ENCODE data around the gene DERL3.

DERL3 gene

GRCh38 chr22:23833017-23833751, 5.6 kb downstream of the DERL3 start:
- Histone ChIP-seq H3K9ac (ENCODE audit: low read length) (no peak overlapping the region), H3K9me3 (replicated peaks; ENCODE audit: insufficient read depth, low read length) (no peaks in the 10 kb centered on the region), H3K27me3 (replicated peaks; ENCODE audit: insufficient read depth, low read length) (no peaks in the 10 kb centered on the region), H4K20me1 (ENCODE audit: insufficient read depth, low read length) (no peaks in the 10 kb centered on the region), H2AFZ (ENCODE audit: low read length) (no peak overlapping the region), H3K4me1 (ENCODE audit: low read length) (peaks cover 18% of the 10 kb centered on the region), H3K27ac (ENCODE audit: low read length) (no peak overlapping the region), H3K4me3 (ENCODE audit: low read length) (no peak overlapping the region), H3K9me2 (replicated peaks; ENCODE audit: insufficient read depth, low read length) (no peaks in the 10 kb centered on the region), H3F3A (ENCODE audit: insufficient read depth, low read length) (peaks cover 16% of the 10 kb centered on the region), H3K79me2 (ENCODE audit: low read length) (peaks cover 75% of the 10 kb centered on the region), H3K36me3 (replicated peaks; ENCODE audit: insufficient read depth, low read length) (0 out of 2 replicates have a peak, but pooled peaks cover 3% of the 10 kb centered on the region), H3K4me2 (ENCODE audit: low read depth, low read length) (no peak overlapping the region)
- no peak for DNase-seq
- TF ChIP-seq CTCF (IDR thresholded peaks at IDR 0.05; ENCODE audit: low read length) (no peak), EZH2 (optimal IDR thresholded peaks at IDR 0.05; ENCODE audit: low read depth, low read length) (no peak), EZH2phosphoT487 (IDR thresholded peaks at IDR 0.05; ENCODE audit: low read length) (no peak)

- Histone ChIP-seq H3K9me3 (replicated peaks; ENCODE audit: insufficient read depth, low read length) (no peaks in the 10 kb centered on the region), H2AFZ (ENCODE audit: low read length) (no peak overlapping the region), H3K27ac (ENCODE audit: low read length) (no peak overlapping the region), H3K27me3 (replicated peaks; ENCODE audit: insufficient read depth, low read length) (no peaks in the 10 kb centered on the region), H3K4me2 (ENCODE audit: low read depth, low read length) (no peak overlapping the region), H3K9me2 (replicated peaks; ENCODE audit: insufficient read depth, low read length) (no peaks in the 10 kb centered on the region), H3K36me3 (replicated peaks; ENCODE audit: insufficient read depth, low read length) (0 out of 2 replicates have a peak, but pooled peaks cover 3% of the 10 kb centered on the region), H3K9ac (ENCODE audit: low read length) (no peak overlapping the region), H3F3A (ENCODE audit: insufficient read depth, low read length) (peaks cover 12% of the 10 kb centered on the region), H3K4me1 (ENCODE audit: low read length) (peaks cover 18% of the 10 kb centered on the region), H3K4me3 (ENCODE audit: low read length) (no peak overlapping the region), H3K79me2 (ENCODE audit: low read length) (peaks cover 68% of the 10 kb centered on the region), H4K20me1 (ENCODE audit: insufficient read depth, low read length) (no peaks in the 10 kb centered on the region)
- TF ChIP-seq EZH2phosphoT487 (IDR thresholded peaks at IDR 0.05; ENCODE audit: low read length) (no peak), EZH2 (optimal IDR thresholded peaks at IDR 0.05; ENCODE audit: low read depth, low read length) (no peak), CTCF (IDR thresholded peaks at IDR 0.05; ENCODE audit: low read length) (no peak)
- no peak for DNase-seq
Observed at GRCh38 chr22:23832226-23833016, 6.4 kb downstream of the DERL3 start.

- Histone ChIP-seq H3K27ac (ENCODE audit: low read length) (no peak overlapping the region), H3K4me1 (ENCODE audit: low read length) (peaks cover 12% of the 10 kb centered on the region), H3K27me3 (replicated peaks; ENCODE audit: insufficient read depth, low read length) (no peaks in the 10 kb centered on the region), H3K4me3 (ENCODE audit: low read length) (no peak overlapping the region), H3F3A (ENCODE audit: insufficient read depth, low read length) (peaks cover 12% of the 10 kb centered on the region), H4K20me1 (ENCODE audit: insufficient read depth, low read length) (no peaks in the 10 kb centered on the region), H3K9ac (ENCODE audit: low read length) (no peak overlapping the region), H2AFZ (ENCODE audit: low read length) (no peak overlapping the region), H3K9me2 (replicated peaks; ENCODE audit: insufficient read depth, low read length) (no peaks in the 10 kb centered on the region), H3K4me2 (ENCODE audit: low read depth, low read length) (no peak overlapping the region), H3K9me3 (replicated peaks; ENCODE audit: insufficient read depth, low read length) (no peaks in the 10 kb centered on the region), H3K36me3 (replicated peaks; ENCODE audit: insufficient read depth, low read length) (0 out of 2 replicates have a peak, but pooled peaks cover 3% of the 10 kb centered on the region), H3K79me2 (ENCODE audit: low read length) (peaks cover 61% of the 10 kb centered on the region)
- no peak for DNase-seq
- TF ChIP-seq CTCF (IDR thresholded peaks at IDR 0.05; ENCODE audit: low read length) (no peak), EZH2phosphoT487 (IDR thresholded peaks at IDR 0.05; ENCODE audit: low read length) (no peak), EZH2 (optimal IDR thresholded peaks at IDR 0.05; ENCODE audit: low read depth, low read length) (no peak)
Observed at GRCh38 chr22:23831781-23832180, 7.0 kb downstream of the DERL3 start.

Data from MM.1S (cell line).